Breast epithelium (tissue), 3 donors: ENCODE results near the gene SKIC2.
A peak's percentile ranks its signal among the peaks of the same experiment; 100 is the strongest.

Source experiments
- CTCF ChIP-seq, 3 donors: fragments of 450-650 bp; IDR thresholded peaks; one replicate each; pipeline ENCODE4 v1.5.1; 2016 to 2017; ENCODE audit warnings: antibody characterized with exemption in 3 of 3, mild to moderate bottlenecking in 3 of 3, moderate library complexity in 3 of 3
- POLR2A ChIP-seq: fragments of 450-650 bp; IDR thresholded peaks from one replicate; pipeline ENCODE4 v1.6.1; 2016; ENCODE audit warnings: antibody characterized with exemption, mild to moderate bottlenecking, moderate library complexity
- POLR2AphosphoS5 ChIP-seq, 3 donors: sonication (generic); formaldehyde crosslinking; IDR thresholded peaks; one replicate each; pipeline ENCODE4 v1.6.1; 2017; ENCODE audit warnings: antibody characterized with exemption in 3 of 3

- TF ChIP-seq CTCF (IDR thresholded peaks at IDR 0.05): peak in 1 of 3 donors; percentile 4
- TF ChIP-seq POLR2A: peak; percentile 56
- peak; percentile 92 to 95 (median 94) for TF ChIP-seq POLR2AphosphoS5 (IDR thresholded peaks at IDR 0.05)
Observed at GRCh38 chr6:31958741-31959739, at the start of gene SKIC2, which contains the start of gene NELFE.
